Measurements from ENCODE around the gene EZR. TPM values are rescaled to one million over a fixed set of nuclear protein-coding genes. Genes with fewer than 3 reads are reported as not detected.

Gene EZR
- total and polyA plus RNA-seq, 2 donors (not counting 1 experiment from before 2014, with no cell fraction given): 227 to 945 TPM

DNA sequence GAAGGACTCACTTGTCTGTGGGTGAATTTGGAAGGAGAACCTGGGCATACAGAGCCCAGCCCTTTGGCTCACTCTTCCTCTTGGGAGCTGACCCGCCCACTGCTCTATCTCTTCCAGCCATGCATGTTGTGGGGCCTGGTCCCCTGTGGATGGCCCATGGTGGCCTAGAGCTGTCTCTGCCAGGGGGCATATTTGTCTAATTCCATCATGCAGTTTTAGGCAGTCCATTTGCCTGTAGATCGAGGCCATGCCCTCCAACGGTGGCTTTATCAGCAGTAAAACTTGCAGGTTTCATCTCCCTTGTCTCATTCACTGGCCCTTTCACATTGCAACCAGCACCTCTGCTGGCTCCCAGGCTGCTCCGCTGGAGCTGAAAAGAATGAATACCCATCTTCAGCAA is 12.9 kb upstream of the EZR start:
- Histone ChIP-seq H3K79me2 (ENCODE audit: control insufficient read depth, insufficient read depth, low read length) (peaks cover 3% of the 10 kb centered on the region), H3K4me3 (ENCODE audit: control extremely low read depth in 1 of 5, extremely low read depth in 1 of 5, insufficient read depth in 1 of 5, low read depth in 2 of 5, low read length in 4 of 5) (no peak overlapping the region), H3K4me2 (replicated peaks; ENCODE audit: low read depth, low read length, poor library complexity, severe bottlenecking) (no peak overlapping the region), H3K36me3 (replicated peaks in 1 of 2; ENCODE audit: control extremely low read depth in 1 of 2, control insufficient read depth in 1 of 2, extremely low read depth in 1 of 2, insufficient read depth in 2 of 2, low read length in 1 of 2) (no peaks in the 10 kb centered on the region), H3K27ac (ENCODE audit: low read length in 2 of 2) (no peak overlapping the region), H2AFZ (ENCODE audit: insufficient read depth, low read depth, low read length, poor library complexity, severe bottlenecking) (no peak overlapping the region), H3K27me3 (replicated peaks in 1 of 4; ENCODE audit: control extremely low read depth in 1 of 4, control insufficient read depth in 3 of 4, insufficient read depth in 4 of 4, low read length in 3 of 4) (no peaks in the 10 kb centered on the region), H3K9me3 (ENCODE audit: control extremely low read depth in 1 of 3, control insufficient read depth in 2 of 3, insufficient read depth in 1 of 3, low read length in 2 of 3) (no peaks in the 10 kb centered on the region), H4K20me1 (ENCODE audit: control insufficient read depth, insufficient read depth, low read length, poor library complexity, severe bottlenecking) (no peaks in the 10 kb centered on the region), H3K9ac (ENCODE audit: low read length) (no peak overlapping the region), H3K4me1 (ENCODE audit: control insufficient read depth in 2 of 2, insufficient read depth in 2 of 2, low read length in 2 of 2) (peaks cover 22 to 29% of the 10 kb centered on the region in 2 donors)
- H3K9me3 Mint-ChIP-seq (ENCODE audit: insufficient read depth): no peaks in the 10 kb centered on the region
- no peak overlapping the region for H3K27ac Mint-ChIP-seq
- no peak overlapping the region for H3K4me3 Mint-ChIP-seq
- ATAC-seq (ENCODE audit: low read depth) (no peak), DNase-seq (no peak)
- H3K27me3 Mint-ChIP-seq: no peaks in the 10 kb centered on the region
- ChIA-PET POLR2A (interaction anchor here (0.8 to 1.2 kb wide), 4 partner anchors 10 to 22 kb away, joined by 3 read pairs; partner anchors contain the start of gene EZR), CTCF (interaction anchor here (1.0 to 2.4 kb wide), 3 partner anchors 9 to 38 kb away, joined by 4 to 6 read pairs (median 6); no protein-coding TSS in a partner anchor)
- H3K4me1 Mint-ChIP-seq: peaks cover 27% of the 10 kb centered on the region
- WGBS (ENCODE audit: insufficient coverage): 98% methylated on average over 4 of the region's 4 CpGs
- intact Hi-C loops (cut with micrococcal nuclease): no loop called here
- no peak for TF ChIP-seq EZH2 (IDR thresholded peaks at IDR 0.05; ENCODE audit: borderline replicate concordance, insufficient read depth, low read depth, low read length, poor library complexity, severe bottlenecking)
- TF ChIP-seq, protein P1, sequence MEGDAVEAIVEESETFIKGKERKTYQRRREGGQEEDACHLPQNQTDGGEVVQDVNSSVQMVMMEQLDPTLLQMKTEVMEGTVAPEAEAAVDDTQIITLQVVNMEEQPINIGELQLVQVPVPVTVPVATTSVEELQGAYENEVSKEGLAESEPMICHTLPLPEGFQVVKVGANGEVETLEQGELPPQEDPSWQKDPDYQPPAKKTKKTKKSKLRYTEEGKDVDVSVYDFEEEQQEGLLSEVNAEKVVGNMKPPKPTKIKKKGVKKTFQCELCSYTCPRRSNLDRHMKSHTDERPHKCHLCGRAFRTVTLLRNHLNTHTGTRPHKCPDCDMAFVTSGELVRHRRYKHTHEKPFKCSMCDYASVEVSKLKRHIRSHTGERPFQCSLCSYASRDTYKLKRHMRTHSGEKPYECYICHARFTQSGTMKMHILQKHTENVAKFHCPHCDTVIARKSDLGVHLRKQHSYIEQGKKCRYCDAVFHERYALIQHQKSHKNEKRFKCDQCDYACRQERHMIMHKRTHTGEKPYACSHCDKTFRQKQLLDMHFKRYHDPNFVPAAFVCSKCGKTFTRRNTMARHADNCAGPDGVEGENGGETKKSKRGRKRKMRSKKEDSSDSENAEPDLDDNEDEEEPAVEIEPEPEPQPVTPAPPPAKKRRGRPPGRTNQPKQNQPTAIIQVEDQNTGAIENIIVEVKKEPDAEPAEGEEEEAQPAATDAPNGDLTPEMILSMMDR (IDR thresholded peaks at IDR 0.05): no peak

DNA sequence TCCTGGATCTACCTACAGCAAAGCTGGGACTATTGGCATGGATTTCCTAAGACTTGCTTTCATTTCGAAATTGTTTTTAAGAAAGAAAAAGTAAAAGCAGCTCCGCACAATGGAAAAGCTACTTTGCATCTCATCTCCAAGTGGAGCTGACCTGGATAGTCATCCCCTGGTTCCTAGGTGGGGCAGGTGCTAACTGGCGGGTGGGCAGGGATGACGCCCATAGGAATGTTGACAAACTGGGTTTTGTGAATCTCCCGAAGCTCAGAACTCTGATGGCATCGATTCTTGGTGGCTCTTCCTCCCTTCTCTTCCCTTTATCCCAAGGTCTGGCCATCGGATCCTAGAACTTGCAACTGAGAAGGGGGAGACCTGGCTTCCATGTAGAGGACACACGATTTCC is 12.4 kb upstream of the EZR start:
- intact Hi-C loops (cut with micrococcal nuclease): no loop called here
- no peak overlapping the region for H3K4me2 ChIP-seq (replicated peaks; ENCODE audit: low read depth, low read length, poor library complexity, severe bottlenecking)

More for the DNA sequence above, 12.4 kb upstream of the EZR start:
- no peaks in the 10 kb centered on the region for H3K9me3 ChIP-seq (ENCODE audit: control extremely low read depth in 1 of 3, control insufficient read depth in 2 of 3, insufficient read depth in 1 of 3, low read length in 2 of 3)
- 100% methylated on average over 7 of the region's 8 CpGs for WGBS (ENCODE audit: insufficient coverage)
- H3K36me3 ChIP-seq (replicated peaks in 1 of 2; ENCODE audit: control extremely low read depth in 1 of 2, control insufficient read depth in 1 of 2, extremely low read depth in 1 of 2, insufficient read depth in 2 of 2, low read length in 1 of 2): no peaks in the 10 kb centered on the region
- H3K27ac ChIP-seq (ENCODE audit: low read length in 2 of 2): no peak overlapping the region
- H3K4me3 Mint-ChIP-seq: no peak overlapping the region
- H3K9ac ChIP-seq (ENCODE audit: low read length): no peak overlapping the region
- POLR2A ChIA-PET: interaction anchor here (1.0 kb wide), 1 partner anchor 22 kb away, joined by 3 read pairs; no protein-coding TSS in a partner anchor
- CTCF ChIA-PET: interaction anchor here (1.0 to 2.4 kb wide), 3 partner anchors 8 to 38 kb away, joined by 4 to 6 read pairs (median 6); no protein-coding TSS in a partner anchor
- peak overlapping the region; percentile 10 for H3K27ac Mint-ChIP-seq
- H3K4me1 Mint-ChIP-seq: peaks cover 27% of the 10 kb centered on the region
- H2AFZ ChIP-seq (ENCODE audit: insufficient read depth, low read depth, low read length, poor library complexity, severe bottlenecking): no peak overlapping the region
- no peaks in the 10 kb centered on the region for H3K27me3 ChIP-seq (replicated peaks in 1 of 4; ENCODE audit: control extremely low read depth in 1 of 4, control insufficient read depth in 3 of 4, insufficient read depth in 4 of 4, low read length in 3 of 4)
- ATAC-seq (ENCODE audit: low read depth) (no peak), DNase-seq (no peak)
- no peak for TF ChIP-seq EZH2 (IDR thresholded peaks at IDR 0.05; ENCODE audit: borderline replicate concordance, insufficient read depth, low read depth, low read length, poor library complexity, severe bottlenecking)
- TF ChIP-seq, protein P1 (IDR thresholded peaks at IDR 0.05): no peak
- H3K4me1 ChIP-seq (ENCODE audit: control insufficient read depth in 2 of 2, insufficient read depth in 2 of 2, low read length in 2 of 2): peaks cover 22 to 29% of the 10 kb centered on the region in 2 donors
- H4K20me1 ChIP-seq (ENCODE audit: control insufficient read depth, insufficient read depth, low read length, poor library complexity, severe bottlenecking): no peaks in the 10 kb centered on the region
- peaks cover 3% of the 10 kb centered on the region for H3K79me2 ChIP-seq (ENCODE audit: control insufficient read depth, insufficient read depth, low read length)
- no peaks in the 10 kb centered on the region for H3K27me3 Mint-ChIP-seq
- H3K4me3 ChIP-seq (ENCODE audit: control extremely low read depth in 1 of 5, extremely low read depth in 1 of 5, insufficient read depth in 1 of 5, low read depth in 2 of 5, low read length in 4 of 5): no peak overlapping the region
- no peaks in the 10 kb centered on the region for H3K9me3 Mint-ChIP-seq (ENCODE audit: insufficient read depth)
